MM.1S (cell line): ENCODE data around the gene WAS.

Source experiments
- DNase-seq: peaks from one replicate; pipeline ENCODE4 v3.0.0-alpha.2; 2015
- H2AFZ ChIP-seq: fragments of 300-600 bp; sonication (generic); 2 replicates; pipeline ENCODE4 v1.6.0; 2016; ENCODE audit warnings: antibody characterized with exemption, low read length
- H3F3A ChIP-seq: fragments of 300-600 bp; sonication (generic); 2 replicates; pipeline ENCODE4 v1.6.1; 2016; ENCODE audit warnings: mild to moderate bottlenecking, antibody characterized with exemption, low read length, moderate library complexity, mixed read lengths; ENCODE audit not compliant: insufficient read depth
- H3K27ac ChIP-seq: fragments of 300-600 bp; sonication (generic); 2 replicates; pipeline ENCODE4 v1.5.1; 2016; ENCODE audit warnings: mild to moderate bottlenecking, low read length
- H3K27me3 ChIP-seq: fragments of 300-600 bp; sonication (generic); replicated peaks from 2 replicates; pipeline ENCODE4 v1.6.0; 2016; ENCODE audit warnings: low read length; ENCODE audit not compliant: insufficient read depth
- H3K36me3 ChIP-seq: fragments of 300-600 bp; sonication (generic); replicated peaks from 2 replicates; pipeline ENCODE4 v1.6.1; 2016; ENCODE audit warnings: mild to moderate bottlenecking, low read length, mixed read lengths; ENCODE audit not compliant: insufficient read depth
- H3K4me1 ChIP-seq: fragments of 300-600 bp; sonication (generic); 2 replicates; pipeline ENCODE4 v1.6.1; 2016; ENCODE audit warnings: low read length, mixed read lengths
- H3K4me2 ChIP-seq: fragments of 300-600 bp; sonication (generic); 2 replicates; pipeline ENCODE4 v1.6.0; 2016; ENCODE audit warnings: low read depth, low read length
- H3K4me3 ChIP-seq: fragments of 300-600 bp; sonication (generic); 2 replicates; pipeline ENCODE4 v1.5.1; 2016; ENCODE audit warnings: low read length, mixed read lengths
- H3K79me2 ChIP-seq: fragments of 300-600 bp; sonication (generic); 2 replicates; pipeline ENCODE4 v1.6.1; 2016; ENCODE audit warnings: mixed run types, low read length, mixed read lengths
- H3K9ac ChIP-seq: fragments of 300-600 bp; sonication (generic); 2 replicates; pipeline ENCODE4 v1.6.1; 2016; ENCODE audit warnings: low read length, mixed read lengths
- H3K9me2 ChIP-seq: fragments of 300-600 bp; sonication (generic); replicated peaks from 2 replicates; pipeline ENCODE4 v1.6.1; 2016; ENCODE audit warnings: mild to moderate bottlenecking, low read length, mixed read lengths; ENCODE audit not compliant: insufficient read depth
- H3K9me3 ChIP-seq: fragments of 300-600 bp; sonication (generic); replicated peaks from 2 replicates; pipeline ENCODE4 v1.6.1; 2016; ENCODE audit warnings: mild to moderate bottlenecking, low read length, mixed read lengths; ENCODE audit not compliant: insufficient read depth
- H4K20me1 ChIP-seq: fragments of 300-600 bp; sonication (generic); 2 replicates; pipeline ENCODE4 v1.6.1; 2016; ENCODE audit warnings: mild to moderate bottlenecking, low read length, moderate library complexity, mixed read lengths; ENCODE audit not compliant: insufficient read depth
- CTCF ChIP-seq: fragments of 300-600 bp; sonication (generic); IDR thresholded peaks from 2 replicates; pipeline ENCODE4 v1.5.1; 2016; ENCODE audit warnings: antibody characterized with exemption, low read length, mixed read lengths
- EZH2 ChIP-seq: fragments of 300-600 bp; sonication (generic); optimal IDR thresholded peaks from 2 replicates; pipeline ENCODE3; 2017; ENCODE audit warnings: low read depth, mild to moderate bottlenecking, antibody characterized with exemption, low read length, mixed read lengths
- EZH2phosphoT487 ChIP-seq: fragments of 300-600 bp; sonication (generic); IDR thresholded peaks from 2 replicates; pipeline ENCODE4 v1.6.1; 2018; ENCODE audit warnings: antibody characterized with exemption, low read length

WAS gene

GRCh38 chrX:48696909-48697727 lies 13.5 kb downstream of the WAS start:
- Histone ChIP-seq H3K79me2 (peaks cover 55% of the 10 kb centered on the region), H3K9me2 (no peaks in the 10 kb centered on the region), H3K27me3 (no peaks in the 10 kb centered on the region), H2AFZ (no peak overlapping the region), H3K4me1 (peaks cover 10% of the 10 kb centered on the region), H3K4me3 (peak overlapping the region; percentile 76), H3K4me2 (peak overlapping the region; percentile 70), H3K27ac (peak overlapping the region; percentile 29; the same call in 1 of the 2 replicates), H3K36me3 (no peaks in the 10 kb centered on the region), H3F3A (no peaks in the 10 kb centered on the region), H3K9me3 (no peaks in the 10 kb centered on the region), H4K20me1 (no peaks in the 10 kb centered on the region), H3K9ac (peak overlapping the region; percentile 79)
- DNase-seq, result peak; percentile 48
- TF ChIP-seq EZH2phosphoT487 (no peak), CTCF (no peak), EZH2 (no peak)

GRCh38 chrX:48698306-48698705 lies 14.7 kb downstream of the WAS start:
- no peak overlapping the region for H3K9ac ChIP-seq
- no peak overlapping the region for H2AFZ ChIP-seq
- H3K9me2 ChIP-seq, result no peaks in the 10 kb centered on the region
- H3K27me3 ChIP-seq, result no peaks in the 10 kb centered on the region
- no peaks in the 10 kb centered on the region for H3K9me3 ChIP-seq
- H3K79me2 ChIP-seq, result peaks cover 66% of the 10 kb centered on the region
- TF ChIP-seq CTCF (no peak), EZH2phosphoT487 (no peak), EZH2 (no peak)
- no peak overlapping the region for H3K4me2 ChIP-seq
- no peaks in the 10 kb centered on the region for H3K36me3 ChIP-seq
- H3K4me3 ChIP-seq, result no peak overlapping the region
- H3K27ac ChIP-seq, result no peak overlapping the region
- no peaks in the 10 kb centered on the region for H4K20me1 ChIP-seq
- no peaks in the 10 kb centered on the region for H3F3A ChIP-seq
- peaks cover 10% of the 10 kb centered on the region for H3K4me1 ChIP-seq
- DNase-seq, result no peak

- H3K27ac ChIP-seq, result no peak overlapping the region
- no peaks in the 10 kb centered on the region for H3F3A ChIP-seq
- H3K9me3 ChIP-seq, result no peaks in the 10 kb centered on the region
- H3K36me3 ChIP-seq, result no peaks in the 10 kb centered on the region
- H4K20me1 ChIP-seq, result no peaks in the 10 kb centered on the region
- no peaks in the 10 kb centered on the region for H3K27me3 ChIP-seq
- peaks cover 4% of the 10 kb centered on the region for H3K4me1 ChIP-seq
- H2AFZ ChIP-seq, result no peak overlapping the region
- no peak overlapping the region for H3K4me3 ChIP-seq
- TF ChIP-seq EZH2 (no peak), CTCF (no peak), EZH2phosphoT487 (no peak)
- peaks cover 67% of the 10 kb centered on the region for H3K79me2 ChIP-seq
- no peak overlapping the region for H3K4me2 ChIP-seq
- H3K9ac ChIP-seq, result no peak overlapping the region
- DNase-seq, result no peak
- H3K9me2 ChIP-seq, result no peaks in the 10 kb centered on the region
Measured at GRCh38 chrX:48700246-48700645, 16.6 kb downstream of the WAS start.
